RWPE2 (cell line): Measurements from ENCODE around the gene MSH3.

ENCODE experiments used
- ATAC-seq: fragments of 200-7000 bp; cut with Tn5 transposase; 3 replicates; pipeline ENCODE4 v1.9.1; 2021; ENCODE audit warnings: low read depth
- DNase-seq: peaks from one replicate; pipeline ENCODE4 v3.0.0-alpha.2; 2020; ENCODE audit warnings: low spot score
- H3K27ac ChIP-seq: fragments of 450-650 bp; 2 replicates; pipeline ENCODE4 v1.5.1; 2017; ENCODE audit warnings: mild to moderate bottlenecking; ENCODE audit not compliant: poor library complexity, severe bottlenecking
- H3K27me3 ChIP-seq: fragments of 250-450 bp; sonication (Bioruptor Pico); 2 replicates; pipeline ENCODE4 v1.5.1; 2021; ENCODE audit warnings: mild to moderate bottlenecking, moderate library complexity; ENCODE audit not compliant: insufficient read depth, poor library complexity, severe bottlenecking
- H3K36me3 ChIP-seq: fragments of 250-450 bp; sonication (Bioruptor Pico); 2 replicates; pipeline ENCODE4 v1.5.1; 2020; ENCODE audit warnings: low read depth, mild to moderate bottlenecking, moderate library complexity
- H3K4me1 ChIP-seq: fragments of 250-450 bp; sonication (Bioruptor Pico); 2 replicates; pipeline ENCODE4 v1.5.1; 2021; ENCODE audit warnings: mild to moderate bottlenecking, moderate library complexity; ENCODE audit not compliant: insufficient read depth, poor library complexity, severe bottlenecking
- H3K4me3 ChIP-seq: fragments of 250-450 bp; sonication (Bioruptor Pico); 2 replicates; pipeline ENCODE4 v1.5.1; 2021; ENCODE audit warnings: mild to moderate bottlenecking, moderate library complexity; ENCODE audit not compliant: severe bottlenecking
- H3K9me3 ChIP-seq: fragments of 250-450 bp; sonication (Bioruptor Pico); 2 replicates; pipeline ENCODE4 v1.5.1; 2021; ENCODE audit warnings: mild to moderate bottlenecking, moderate library complexity; ENCODE audit not compliant: severe bottlenecking
- TF ChIP-seq, protein P1 (sequence below): fragments of 450-650 bp; IDR thresholded peaks from one replicate; pipeline ENCODE4 v1.5.1; 2017; ENCODE audit warnings: mild to moderate bottlenecking, moderate library complexity; ENCODE audit not compliant: poor library complexity, severe bottlenecking

The MSH3 gene

DNA sequence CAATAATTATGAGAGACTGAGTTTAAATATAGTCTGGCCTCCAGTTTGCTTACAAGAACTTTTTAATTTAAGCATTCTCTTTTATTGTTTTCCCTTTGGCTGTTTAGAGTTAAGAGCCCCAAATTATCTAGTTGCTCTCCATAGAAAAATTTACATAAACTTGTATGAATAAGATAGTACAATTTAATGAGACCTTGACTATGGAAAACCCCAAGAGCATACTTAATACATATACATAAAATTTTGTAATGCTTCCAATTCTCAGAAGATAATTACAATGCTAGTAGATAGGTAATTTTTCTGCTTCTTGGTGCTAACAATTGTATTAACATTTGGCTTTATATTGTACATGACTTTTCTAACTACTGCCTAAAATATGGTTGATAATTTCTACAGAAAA lies 20.3 kb upstream of the MSH3 start:
- Histone ChIP-seq H3K4me1 (no peaks in the 10 kb centered on the region), H3K27ac (no peak overlapping the region), H3K36me3 (peaks cover 90% of the 10 kb centered on the region), H3K27me3 (no peaks in the 10 kb centered on the region), H3K4me3 (no peak overlapping the region), H3K9me3 (no peaks in the 10 kb centered on the region)
- DNase-seq = no peak
- ATAC-seq = no peak
- TF ChIP-seq, protein P1, sequence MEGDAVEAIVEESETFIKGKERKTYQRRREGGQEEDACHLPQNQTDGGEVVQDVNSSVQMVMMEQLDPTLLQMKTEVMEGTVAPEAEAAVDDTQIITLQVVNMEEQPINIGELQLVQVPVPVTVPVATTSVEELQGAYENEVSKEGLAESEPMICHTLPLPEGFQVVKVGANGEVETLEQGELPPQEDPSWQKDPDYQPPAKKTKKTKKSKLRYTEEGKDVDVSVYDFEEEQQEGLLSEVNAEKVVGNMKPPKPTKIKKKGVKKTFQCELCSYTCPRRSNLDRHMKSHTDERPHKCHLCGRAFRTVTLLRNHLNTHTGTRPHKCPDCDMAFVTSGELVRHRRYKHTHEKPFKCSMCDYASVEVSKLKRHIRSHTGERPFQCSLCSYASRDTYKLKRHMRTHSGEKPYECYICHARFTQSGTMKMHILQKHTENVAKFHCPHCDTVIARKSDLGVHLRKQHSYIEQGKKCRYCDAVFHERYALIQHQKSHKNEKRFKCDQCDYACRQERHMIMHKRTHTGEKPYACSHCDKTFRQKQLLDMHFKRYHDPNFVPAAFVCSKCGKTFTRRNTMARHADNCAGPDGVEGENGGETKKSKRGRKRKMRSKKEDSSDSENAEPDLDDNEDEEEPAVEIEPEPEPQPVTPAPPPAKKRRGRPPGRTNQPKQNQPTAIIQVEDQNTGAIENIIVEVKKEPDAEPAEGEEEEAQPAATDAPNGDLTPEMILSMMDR = no peak

DNA sequence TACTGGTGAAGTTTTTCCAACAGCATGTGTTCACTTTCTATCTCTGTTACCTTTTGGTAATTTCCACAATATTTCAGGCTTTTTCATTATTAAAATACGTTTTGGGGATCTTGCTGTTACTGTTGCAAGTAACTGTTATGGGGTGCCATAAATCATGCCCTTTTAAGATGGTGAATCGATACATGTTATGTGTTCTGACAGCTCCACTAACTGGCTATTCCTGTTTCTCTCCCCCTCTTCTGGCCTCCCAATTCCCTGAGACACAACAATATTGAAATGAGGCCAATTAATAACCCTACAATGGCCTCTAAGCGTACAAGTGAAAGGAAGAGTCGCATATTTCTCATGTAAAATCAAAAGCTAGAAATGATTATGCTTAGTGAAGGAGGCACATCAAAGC lies 13.1 kb upstream of the MSH3 start:
- Histone ChIP-seq H3K36me3 (peaks cover 80% of the 10 kb centered on the region), H3K4me3 (no peak overlapping the region), H3K27ac (no peak overlapping the region), H3K9me3 (no peaks in the 10 kb centered on the region), H3K4me1 (no peaks in the 10 kb centered on the region), H3K27me3 (no peaks in the 10 kb centered on the region)
- no peak for DNase-seq
- no peak for ATAC-seq
- TF ChIP-seq, protein P1 = no peak

DNA sequence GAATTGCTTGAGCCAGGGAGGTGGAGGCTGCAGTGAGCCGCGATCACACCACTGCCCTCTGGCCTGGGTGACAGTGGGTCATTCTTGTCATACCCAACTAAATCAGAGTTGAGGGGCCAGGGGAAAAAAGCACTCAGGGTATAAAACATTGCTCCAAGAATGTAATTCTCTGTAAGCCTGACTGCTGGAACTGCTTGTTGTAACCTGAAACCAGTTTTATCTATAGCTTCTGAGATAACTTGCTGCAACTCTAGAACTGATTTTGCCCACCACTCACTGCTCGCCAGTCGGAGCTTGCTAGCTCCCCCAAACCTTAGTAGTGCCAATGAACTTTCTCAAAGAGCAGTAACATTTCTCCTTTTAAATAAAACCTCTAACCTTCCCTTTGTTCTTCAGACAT lies 9.6 kb upstream of the MSH3 start:
- TF ChIP-seq, protein P1 = no peak
- H3K9me3 ChIP-seq = no peaks in the 10 kb centered on the region
- H3K4me3 ChIP-seq = no peak overlapping the region
- no peak overlapping the region for H3K27ac ChIP-seq
- no peak for ATAC-seq
- no peaks in the 10 kb centered on the region for H3K4me1 ChIP-seq
- H3K27me3 ChIP-seq = no peaks in the 10 kb centered on the region
- peaks cover 44% of the 10 kb centered on the region for H3K36me3 ChIP-seq
- DNase-seq = no peak

DNA sequence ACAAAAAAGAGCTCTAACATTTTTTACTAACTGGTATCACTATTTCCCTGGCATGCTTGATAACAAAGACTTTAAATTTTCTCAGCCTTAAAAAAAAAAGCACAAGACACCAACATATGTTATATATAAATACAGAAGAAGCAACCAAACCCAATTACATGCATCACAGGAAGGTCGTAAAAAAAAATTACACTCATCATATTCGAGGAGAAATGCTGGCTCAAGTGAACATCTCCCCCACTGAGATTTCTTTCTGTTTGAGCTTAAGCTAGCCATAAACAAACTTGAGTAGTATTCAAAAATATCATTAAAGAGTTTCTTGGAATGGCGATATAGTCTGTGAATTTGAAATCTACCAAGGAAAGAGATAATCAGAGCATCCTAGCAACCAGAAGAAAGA lies 7.5 kb upstream of the MSH3 start:
- ATAC-seq (no peak), DNase-seq (no peak)
- Histone ChIP-seq H3K27ac (no peak overlapping the region), H3K4me3 (no peak overlapping the region), H3K9me3 (no peaks in the 10 kb centered on the region), H3K4me1 (no peaks in the 10 kb centered on the region), H3K27me3 (no peaks in the 10 kb centered on the region), H3K36me3 (peaks cover 27% of the 10 kb centered on the region)
- TF ChIP-seq, protein P1 = no peak

DNA sequence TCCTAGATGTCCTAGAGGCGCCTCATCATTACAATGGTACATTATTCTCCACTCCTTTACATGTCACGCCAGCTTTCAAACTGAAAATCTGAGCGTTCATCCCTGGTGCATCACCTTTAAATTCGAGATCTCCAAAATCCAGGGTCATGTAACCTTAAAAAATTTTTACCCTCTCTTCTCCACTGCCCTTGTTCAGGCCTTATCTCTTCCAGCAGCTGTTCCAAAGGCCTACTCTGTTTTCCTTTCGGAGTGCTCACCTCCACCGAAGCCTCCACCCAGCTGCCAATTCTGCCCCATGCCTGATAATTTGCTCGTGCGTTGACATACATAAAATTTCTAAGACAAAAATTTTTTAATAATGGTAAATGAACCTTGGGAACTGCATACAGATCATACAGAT lies 950 bp upstream of the MSH3 start:
- DNase-seq (no peak), ATAC-seq (no peak)
- Histone ChIP-seq H3K36me3 (peaks cover 28% of the 10 kb centered on the region), H3K27me3 (no peaks in the 10 kb centered on the region), H3K27ac (peak overlapping the region; percentile 74), H3K4me3 (peak overlapping the region; percentile 94), H3K4me1 (peaks cover 4% of the 10 kb centered on the region), H3K9me3 (no peaks in the 10 kb centered on the region)
- TF ChIP-seq, protein P1 = no peak
